Body of pancreas (tissue), 4 donors: ENCODE measurements around the gene ZNF775. TPM values are rescaled to one million over a fixed set of nuclear protein-coding genes. Genes with fewer than 3 reads are reported as not detected.

Experiments
- ATAC-seq: fragments of 150-250 bp; one replicate; pipeline ENCODE4 v1.9.1; 2016
- DNase-seq, 4 donors: peaks; one replicate each; pipeline ENCODE4 v3.0.0-alpha.2; 2019
- H3K27ac ChIP-seq, 4 donors: fragments of 200-600 bp; sonication (generic); 1 replicate in 3 of 4; 2 replicates in 1 of 4; pipeline versions ENCODE4 v1.5.1 to v1.6.1; 2016 to 2019; ENCODE audit warnings: mild to moderate bottlenecking in 1 of 4, mixed read lengths in 1 of 4, moderate library complexity in 1 of 4
- H3K27me3 ChIP-seq, 2 donors: fragments of 200-600 bp; sonication (generic); one replicate each; pipeline ENCODE4 v1.6.0; 2016; ENCODE audit warnings: mild to moderate bottlenecking in 1 of 2
- H3K36me3 ChIP-seq, 2 donors: fragments of 200-600 bp; sonication (generic); replicated peaks in 1 of 2; 2 replicates each; pipeline ENCODE4 v1.5.1; 2016; ENCODE audit warnings: low read depth in 2 of 2; ENCODE audit not compliant: insufficient read depth in 1 of 2
- H3K4me1 ChIP-seq: fragments of 200-600 bp; sonication (generic); one replicate; pipeline ENCODE4 v1.6.0; 2016
- H3K4me3 ChIP-seq, 2 donors: fragments of 200-600 bp; sonication (generic); 1 replicate in 1 of 2; 2 replicates in 1 of 2; pipeline ENCODE4 v1.5.1; 2016 to 2019
- H3K9me3 ChIP-seq, 3 donors: fragments of 200-600 bp; sonication (generic); 1 replicate in 2 of 3; 2 replicates in 1 of 3; pipeline ENCODE4 v1.5.1; 2016
- CTCF ChIP-seq, 7 experiments: fragments of 450-650 bp in 4 of 7; fragments of 200-600 bp in 3 of 7; sonication (generic) in 3 of 7; IDR thresholded peaks; one replicate each; pipeline ENCODE4 v1.5.1; 2016 to 2019; ENCODE audit warnings: antibody characterized with exemption in 7 of 7
- POLR2A ChIP-seq, 3 donors: fragments of 450-650 bp; IDR thresholded peaks; one replicate each; pipeline ENCODE4 v1.6.1; 2016; ENCODE audit warnings: antibody characterized with exemption in 3 of 3, mild to moderate bottlenecking in 2 of 3
- WGBS, 2 donors: methylation state at CpG; one replicate each; pipeline ENCODE4 v1.1.5; 2017; 5-methylcytosine and 5-hydroxymethylcytosine counted together
- intact Hi-C: fragments of 100-400 bp; cut with DNase I; formaldehyde crosslinking; loops from one replicate; pipeline ENCODE4 v1.15.1; 2023
- total RNA-seq, 2 donors: library from RNA; depleted of rRNA; stranded (reverse); fragments of >200 nt; gene quantifications; one replicate each; pipeline ENCODE4 v1.1.0, GENCODE V29; 2016

ZNF775 gene
- total RNA-seq, 2 donors from 2014 or later, result 6.0 to 10.2 TPM

GRCh38 chr7:150403376-150404171 lies 24.4 kb downstream of the ZNF775 start:
- DNase-seq (peak in 1 of 4 donors; percentile 12), ATAC-seq (no peak)
- WGBS, 2 donors, result 78 to 87% methylated on average over 9 to 13 of the region's 13 CpGs
- intact Hi-C loops, result loop anchor here (10.0 kb wide), 1 partner anchor 119 kb away; no protein-coding TSS in a partner anchor
- TF ChIP-seq CTCF (IDR thresholded peaks at IDR 0.05) (no peak), POLR2A (IDR thresholded peaks at IDR 0.05) (no peak)
- Histone ChIP-seq H3K4me1 (peaks cover 58% of the 10 kb centered on the region), H3K9me3 (no peaks in the 10 kb centered on the region), H3K36me3 (no peaks in the 10 kb centered on the region), H3K27me3 (no peaks in the 10 kb centered on the region), H3K27ac (peak overlapping the region in 1 of 4 donors; percentile 7), H3K4me3 (no peak overlapping the region)

- Histone ChIP-seq H3K4me3 (peak overlapping the region; percentile 30 to 36), H3K36me3 (no peaks in the 10 kb centered on the region), H3K27ac (peak overlapping the region; percentile 86 to 96 (median 91)), H3K27me3 (no peaks in the 10 kb centered on the region), H3K9me3 (no peaks in the 10 kb centered on the region), H3K4me1 (peaks cover 58% of the 10 kb centered on the region)
- intact Hi-C loops, result loop anchor here (10.0 kb wide), 1 partner anchor 119 kb away; no protein-coding TSS in a partner anchor
- DNase-seq (peak in 1 of 4 donors; percentile 12), ATAC-seq (no peak)
- no peak for TF ChIP-seq CTCF (IDR thresholded peaks at IDR 0.05)
- no peak for TF ChIP-seq POLR2A (IDR thresholded peaks at IDR 0.05)
- WGBS, 2 donors, result 53 to 65% methylated on average over 16 of the region's 16 CpGs
Measured at GRCh38 chr7:150404172-150404804, 25.2 kb downstream of the ZNF775 start.

GRCh38 chr7:150404805-150405583 lies 25.9 kb downstream of the ZNF775 start:
- H3K9me3 ChIP-seq, result no peaks in the 10 kb centered on the region
- no peaks in the 10 kb centered on the region for H3K36me3 ChIP-seq
- peak overlapping the region; percentile 86 to 96 (median 91) for H3K27ac ChIP-seq
- no peaks in the 10 kb centered on the region for H3K27me3 ChIP-seq
- TF ChIP-seq POLR2A (IDR thresholded peaks at IDR 0.05) (peak; percentile 87 to 90 (median 89)), CTCF (IDR thresholded peaks at IDR 0.05) (peak in 2 of 7 experiments; percentile 25 to 64)
- intact Hi-C loops, result loop anchor here (10.0 kb wide), 1 partner anchor 120 kb away; no protein-coding TSS in a partner anchor
- H3K4me1 ChIP-seq, result peaks cover 57% of the 10 kb centered on the region
- ATAC-seq (peak; percentile 88), DNase-seq (peak; percentile 90 to 93 (median 92))
- 1 to 11% methylated on average over 4 to 85 of the region's 86 CpGs for WGBS, 2 donors
- H3K4me3 ChIP-seq, result peak overlapping the region; percentile 30 to 36

- peak overlapping the region; percentile 30 to 36 for H3K4me3 ChIP-seq
- intact Hi-C loops, result loop anchor here (10.0 kb wide), 1 partner anchor 121 kb away; no protein-coding TSS in a partner anchor
- H3K9me3 ChIP-seq, result no peaks in the 10 kb centered on the region
- peaks cover 49% of the 10 kb centered on the region for H3K4me1 ChIP-seq
- peak overlapping the region; percentile 86 to 96 (median 91) for H3K27ac ChIP-seq
- H3K27me3 ChIP-seq, result no peaks in the 10 kb centered on the region
- DNase-seq (peak in 1 of 4 donors; percentile 37), ATAC-seq (peak; percentile 31)
- WGBS, 2 donors, result 4 to 5% methylated on average over 19 to 35 of the region's 35 CpGs
- H3K36me3 ChIP-seq, result no peaks in the 10 kb centered on the region
- TF ChIP-seq POLR2A (IDR thresholded peaks at IDR 0.05) (no peak), CTCF (IDR thresholded peaks at IDR 0.05) (no peak)
Measured at GRCh38 chr7:150405584-150406311, 26.6 kb downstream of the ZNF775 start.
